GM19023 (cell line): ENCODE data around the gene LBHD1.
"Not testable (repeated sequence)": the region's sequence is repeated elsewhere in the genome, so short reads cannot be mapped to it uniquely, and the experiment has no call there.

Source experiments
- ATAC-seq: cut with Tn5 transposase; IDR thresholded peaks from one replicate; pipeline ENCODE4 v1.9.1; 2021; ENCODE audit warnings: mild to moderate bottlenecking, moderate library complexity; ENCODE audit not compliant: unreplicated experiment

Gene LBHD1

GRCh38 chr11:62694455-62695167, 22.5 kb upstream of the LBHD1 start:
- ATAC-seq = no peak

DNA sequence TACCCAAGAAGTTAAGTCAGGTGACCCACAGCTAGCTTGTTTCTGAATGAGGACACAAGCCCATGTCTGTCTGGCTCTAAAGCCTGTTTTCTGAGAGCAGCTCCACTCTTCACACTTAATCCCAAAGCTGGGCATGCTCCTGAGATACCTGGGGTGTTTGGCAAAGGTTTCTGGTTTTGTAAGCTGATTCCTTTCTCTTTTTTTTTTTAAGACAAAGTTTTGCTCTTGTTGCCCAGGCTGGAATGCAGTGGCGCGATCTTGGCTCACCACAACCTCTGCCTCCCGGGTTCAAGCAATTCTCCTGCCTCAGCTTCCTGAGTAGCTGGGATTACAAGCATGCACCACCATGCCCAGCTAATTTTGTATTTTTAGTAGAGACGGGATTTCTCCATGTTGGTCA, 21.6 kb upstream of the LBHD1 start:
- not testable (repeated sequence) for ATAC-seq

DNA sequence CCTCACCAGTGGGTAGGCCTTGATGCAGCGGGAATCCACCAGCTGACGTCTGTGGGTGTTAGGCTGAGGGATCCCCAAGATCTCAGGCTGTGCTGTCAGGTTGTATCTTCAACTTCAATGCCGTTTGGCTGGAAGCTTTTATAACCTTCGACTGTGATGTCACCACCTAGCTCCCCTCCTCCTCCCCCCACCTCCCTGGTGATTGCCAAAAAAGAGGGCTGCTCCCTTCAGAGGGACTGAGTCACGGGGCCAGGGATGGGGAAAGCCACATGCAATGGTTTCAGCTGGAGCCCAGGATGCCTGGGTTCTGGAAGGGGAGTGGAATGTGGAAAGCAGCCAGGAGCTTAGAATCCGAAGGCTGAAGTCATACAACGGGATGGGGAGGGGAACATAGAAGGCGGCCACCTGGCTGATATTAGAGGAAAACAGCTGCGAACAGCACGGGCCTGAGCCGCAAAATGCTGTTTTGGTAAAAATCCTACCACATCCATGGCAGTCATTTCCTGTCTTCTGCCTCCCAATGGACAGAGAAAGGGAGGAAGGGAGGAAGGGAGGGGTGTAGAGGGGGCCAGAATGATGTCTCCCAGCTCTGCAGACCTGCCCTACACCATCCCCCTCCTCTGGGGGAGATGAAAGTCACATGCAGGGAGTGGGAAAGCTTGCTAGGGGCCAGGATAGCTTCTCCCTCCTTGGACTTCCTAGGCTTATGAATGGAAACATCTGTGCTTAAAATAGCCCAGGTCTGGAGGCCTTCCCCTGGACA, 17.5 kb upstream of the LBHD1 start, which contains the start of gene LRRN4CL:
TSS of gene LRRN4CL (minus strand) at position 110 of the 763 bp plus-strand sequence. CDS start 1,022 bp downstream, outside the sequence.
- ATAC-seq = no peak

GRCh38 chr11:62688491-62688890, 16.4 kb upstream of the LBHD1 start:
- ATAC-seq = no peak

- no peak for ATAC-seq
These were observed 15.7 kb upstream of the LBHD1 start for GRCh38 chr11:62687508-62688396.

DNA sequence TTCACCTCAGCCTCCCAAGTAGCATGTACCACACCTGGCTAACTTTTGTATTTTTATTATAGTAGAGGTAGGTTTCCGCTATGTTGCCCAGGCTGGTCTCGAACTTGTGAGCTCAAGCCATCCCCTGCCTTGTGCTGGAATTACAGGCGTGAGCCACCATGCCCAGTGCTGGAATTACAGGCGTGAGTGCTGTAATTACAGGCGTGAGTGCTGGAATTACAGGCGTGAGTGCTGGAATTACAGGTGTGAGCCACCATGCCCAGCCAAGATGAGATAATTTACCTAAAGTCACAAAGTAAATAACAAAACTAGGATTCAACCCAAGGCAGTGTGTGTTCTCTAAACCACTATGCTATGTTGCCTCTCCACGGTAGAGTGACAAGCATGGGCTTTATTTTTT, 10.5 kb upstream of the LBHD1 start:
- ATAC-seq = no peak

DNA sequence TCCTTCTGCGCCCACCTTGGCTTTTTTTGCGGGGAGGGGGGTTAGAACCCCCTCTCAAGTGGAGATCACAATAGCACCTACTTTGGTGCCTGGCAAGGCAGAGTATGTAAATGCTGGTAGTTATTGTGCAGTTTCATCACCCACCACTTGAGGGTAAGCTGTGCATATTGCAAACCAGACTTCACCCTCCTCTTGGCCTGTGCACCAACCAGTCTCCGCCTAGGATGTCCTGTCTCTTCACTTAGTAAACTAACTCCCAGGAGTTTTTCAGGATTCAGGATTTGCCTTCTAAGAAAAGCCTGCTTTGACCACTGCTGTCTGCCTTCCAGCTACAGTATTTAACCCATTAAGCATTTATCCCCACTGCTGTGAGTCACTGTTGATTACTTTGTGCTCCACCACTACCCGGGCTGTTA, 8.8 kb upstream of the LBHD1 start:
- no peak for ATAC-seq

DNA sequence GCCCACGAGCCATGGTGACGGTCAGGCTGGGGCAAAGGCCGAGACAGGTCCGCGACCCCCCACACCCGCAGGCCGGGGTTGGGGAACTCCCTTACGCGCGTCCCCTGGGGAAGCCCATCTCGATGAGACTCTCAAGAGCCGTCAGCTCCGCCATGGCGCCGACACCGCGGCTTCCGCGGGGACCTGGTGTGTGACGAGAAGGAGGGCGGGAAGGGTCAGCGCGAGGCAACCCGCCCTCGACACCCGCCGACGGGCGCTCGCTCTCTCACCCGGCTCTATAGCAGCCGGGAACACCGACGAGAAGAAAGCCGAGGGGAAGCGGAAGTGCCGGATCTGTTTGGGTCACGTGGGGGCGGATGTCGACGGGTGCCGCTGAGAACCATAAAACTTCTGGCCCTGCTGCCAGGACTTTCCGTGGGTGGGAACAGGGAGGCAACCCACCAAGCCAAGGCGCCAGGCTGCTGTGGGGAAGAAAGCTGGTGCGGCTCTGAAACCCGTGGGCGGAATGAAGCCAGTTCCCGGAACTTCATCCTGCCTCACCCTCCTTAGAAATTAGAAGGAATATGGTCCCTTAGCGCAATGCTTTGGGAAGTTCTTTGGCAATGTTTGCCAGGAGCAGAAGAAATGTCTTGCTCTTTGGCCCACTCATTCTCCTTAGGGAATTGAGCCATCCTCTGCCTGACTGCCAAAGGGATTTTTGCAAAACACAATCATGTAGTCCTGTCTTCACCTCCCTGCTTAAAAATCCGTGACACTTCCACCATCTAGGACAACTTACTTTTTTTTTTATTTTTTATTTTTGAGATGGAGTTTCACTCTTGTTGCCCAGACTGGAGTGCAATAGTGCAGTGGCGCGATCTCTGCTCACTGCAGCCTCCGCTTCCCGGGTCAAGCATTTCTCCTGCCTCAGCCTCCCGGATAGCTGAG, 7.0 kb upstream of the LBHD1 start, which contains the start of gene UBXN1:
TSS of gene UBXN1 (minus strand) at position 304 of the 927 bp plus-strand sequence. CDS start at position 154, 150 bp downstream.
- ATAC-seq = peak; percentile 59

DNA sequence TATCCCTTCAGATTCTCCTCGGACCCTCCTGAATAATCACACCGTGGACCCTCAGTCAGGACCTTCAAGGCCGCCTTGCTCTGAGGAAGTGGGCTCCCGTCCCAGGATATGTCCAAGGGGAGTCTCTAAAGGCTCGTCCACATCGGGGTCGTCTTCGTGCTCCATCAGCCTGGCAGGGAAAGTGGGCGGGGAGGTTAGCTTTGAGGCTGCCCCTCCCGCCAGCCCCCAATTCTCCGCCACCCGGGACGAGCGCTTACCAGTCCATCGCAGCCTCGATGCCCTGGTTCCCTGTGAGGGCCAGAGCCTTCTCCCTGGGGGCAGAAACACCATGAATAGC, 6.3 kb upstream of the LBHD1 start:
- ATAC-seq = no peak

- no peak for ATAC-seq
These were observed 5.6 kb upstream of the LBHD1 start for GRCh38 chr11:62677714-62678113.

- ATAC-seq = no peak
These were observed 5.1 kb upstream of the LBHD1 start for GRCh38 chr11:62677156-62677555.

DNA sequence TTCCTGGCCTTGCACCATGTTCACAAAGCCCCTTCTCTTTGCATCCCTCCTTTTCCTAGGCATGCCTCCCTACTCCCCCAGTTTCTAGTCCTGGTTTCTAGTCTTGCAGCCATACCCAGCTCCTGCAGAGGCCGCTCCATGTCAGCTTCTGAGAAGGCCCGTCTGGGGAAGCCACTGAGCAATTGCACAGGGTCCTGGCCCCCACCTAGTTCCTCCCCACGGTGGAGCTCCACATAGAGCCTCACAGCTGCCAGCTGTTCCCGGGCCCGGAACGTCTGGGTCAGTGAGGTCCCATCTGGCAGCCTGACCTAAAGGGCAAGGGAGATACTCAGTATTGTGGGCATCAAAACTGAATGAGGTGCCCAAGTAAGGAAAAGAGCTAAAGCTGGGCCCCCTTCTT, 4.6 kb upstream of the LBHD1 start:
- no peak for ATAC-seq

- not testable (repeated sequence) for ATAC-seq
These were observed 3.3 kb upstream of the LBHD1 start for GRCh38 chr11:62675415-62675814.

DNA sequence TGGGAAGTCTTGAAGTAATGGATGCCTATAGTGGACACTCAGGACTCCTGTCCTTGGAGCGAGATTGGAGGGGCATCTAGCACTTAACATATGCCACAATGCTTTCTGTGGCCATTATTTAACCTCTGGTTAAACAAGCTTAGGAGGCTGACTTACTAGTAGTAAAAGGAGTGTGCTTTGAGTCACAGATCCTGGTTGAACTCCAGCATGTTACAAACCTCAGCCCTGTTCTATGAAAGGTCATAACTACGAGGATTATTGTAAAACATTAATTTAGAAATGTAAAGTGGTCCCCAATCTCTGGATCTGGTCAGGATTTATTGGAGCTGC, 1.1 kb upstream of the LBHD1 start:
- ATAC-seq = no peak

GRCh38 chr11:62671236-62671607, 845 bp downstream of the LBHD1 start:
- no peak for ATAC-seq

DNA sequence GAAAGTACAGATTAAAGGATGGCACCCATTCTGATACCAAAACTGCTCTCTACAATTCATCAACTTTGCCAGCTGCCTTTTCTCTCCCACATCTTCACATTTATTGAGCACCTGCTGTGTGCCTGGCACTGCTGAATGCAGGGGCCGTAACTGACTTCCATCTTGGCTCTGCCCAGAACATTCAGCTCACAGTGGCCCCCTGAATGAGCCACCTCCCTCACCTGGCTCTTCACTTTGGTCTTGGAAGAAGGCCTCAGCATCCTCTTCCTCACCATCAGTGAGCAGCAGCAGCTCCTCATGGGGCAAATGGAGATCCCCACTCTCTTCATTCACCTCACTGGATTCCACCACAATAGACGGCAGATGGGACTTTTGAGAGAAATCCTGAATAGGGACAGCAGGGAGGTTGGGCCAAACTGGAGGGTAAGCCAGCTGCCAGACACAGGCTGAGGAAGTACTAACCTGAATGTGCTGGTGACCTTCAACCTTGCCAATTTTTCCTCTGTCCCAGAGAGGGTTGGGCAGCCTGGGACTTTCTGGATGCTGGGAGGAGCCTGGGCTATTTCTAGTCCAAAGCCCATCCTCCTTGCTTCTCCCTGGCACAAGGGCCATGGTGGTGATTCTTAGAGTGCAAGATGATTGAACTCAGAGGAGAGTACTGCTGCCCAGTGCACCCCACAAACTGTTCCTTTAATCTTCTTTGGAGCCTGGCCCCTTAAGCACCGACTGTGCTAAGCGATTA, 2.5 kb downstream of the LBHD1 start:
- no peak for ATAC-seq

GRCh38 chr11:62667460-62667859, 4.6 kb downstream of the LBHD1 start:
- no peak for ATAC-seq

GRCh38 chr11:62666259-62666926, 5.7 kb downstream of the LBHD1 start:
- ATAC-seq = no peak

- ATAC-seq = peak; percentile 31
These were observed 6.3 kb downstream of the LBHD1 start for GRCh38 chr11:62665599-62666258.
